Heart left ventricle (tissue), 16 donors: ENCODE data around the gene CGRRF1. TPM values are rescaled to one million over a fixed set of nuclear protein-coding genes. Genes with fewer than 3 reads are reported as not detected.
A peak's percentile ranks its signal among the peaks of the same experiment; 100 is the strongest.

Source experiments
- ATAC-seq, 4 donors: fragments of 200-7000 bp; cut with Tn5 transposase; one replicate each; pipeline ENCODE4 v1.9.1; 2020 to 2022; ENCODE audit warnings: moderate library complexity in 4 of 4, mild to moderate bottlenecking in 3 of 4, moderate number of reproducible peaks in 1 of 4
- DNase-seq, 5 donors: peaks; one replicate each; pipeline ENCODE4 v3.0.0-alpha.2; 2020
- H3K27ac ChIP-seq, 12 donors: fragments of 200-600 bp; sonication (generic) in 4 of 12; one replicate each; pipeline versions ENCODE4 v1.5.0 to v1.8.0; 2016 to 2022; ENCODE audit warnings: mild to moderate bottlenecking in 2 of 12
- H3K27me3 ChIP-seq, 9 donors: fragments of 200-600 bp; sonication (generic) in 2 of 9; one replicate each; pipeline versions ENCODE4 v1.5.1 to v1.8.0; 2016 to 2022; ENCODE audit warnings: mild to moderate bottlenecking in 3 of 9
- H3K36me3 ChIP-seq, 9 donors: fragments of 200-600 bp; sonication (generic) in 2 of 9; one replicate each; pipeline versions ENCODE4 v1.5.0 to v1.8.0; 2018 to 2022; ENCODE audit warnings: mild to moderate bottlenecking in 2 of 9
- H3K4me1 ChIP-seq, 12 donors: fragments of 200-600 bp; sonication (generic) in 4 of 12; one replicate each; pipeline versions ENCODE4 v1.5.0 to v1.8.0; 2016 to 2022; ENCODE audit warnings: mild to moderate bottlenecking in 3 of 12
- H3K4me3 ChIP-seq, 12 donors: fragments of 200-600 bp; sonication (generic) in 4 of 12; one replicate each; pipeline versions ENCODE4 v1.5.0 to v1.8.0; 2017 to 2022; ENCODE audit warnings: mild to moderate bottlenecking in 9 of 12, moderate library complexity in 4 of 12
- H3K9me3 ChIP-seq, 12 donors: fragments of 200-600 bp; sonication (generic) in 4 of 12; one replicate each; pipeline versions ENCODE4 v1.5.0 to v1.8.0; 2016 to 2022; ENCODE audit warnings: mild to moderate bottlenecking in 1 of 12
- CTCF ChIP-seq, 12 donors: fragments of 200-600 bp; sonication (generic) in 4 of 12; IDR thresholded peaks; one replicate each; pipeline versions ENCODE4 v1.5.0 to v1.8.0; 2018 to 2022; ENCODE audit warnings: antibody characterized with exemption in 12 of 12, mild to moderate bottlenecking in 5 of 12
- POLR2A ChIP-seq, 2 donors: fragments of 450-650 bp; IDR thresholded peaks; one replicate each; pipeline ENCODE4 v1.6.1; 2017; ENCODE audit warnings: antibody characterized with exemption in 2 of 2, mild to moderate bottlenecking in 2 of 2, moderate library complexity in 2 of 2
- WGBS, 4 donors: extraction: QIAGEN DNeasy Blood & Tissue Kit in 2 of 4; methylation state at CpG; one replicate each; pipeline versions ENCODE4 v1.1.5 to v1.1.7; 2013 to 2018; 5-methylcytosine and 5-hydroxymethylcytosine counted together
- intact Hi-C, 10 donors: fragments of 100-400 bp; cut with DNase I; formaldehyde crosslinking; loops; one replicate each; pipeline versions ENCODE4 v1.11.1 to v1.14.2; 2022
- polyA plus RNA-seq, 2 donors: library from polyadenylated mRNA; stranded (reverse); fragments of 200-250 nt; gene quantifications; one replicate each; pipeline ENCODE4 v1.2.3, GENCODE V29; 2013
- total RNA-seq, 9 donors: library from RNA; depleted of rRNA in 2 of 9; stranded (reverse); fragments of >200 nt in 2 of 9; fragmentation: NEBNext Ultra II Directional in 3 of 9; extraction: Animal tissue kit (Norgen Biotek cat#: 25700) in 3 of 9; gene quantifications; one replicate each; pipeline versions ENCODE4 v1.1.0 to v1.2.4, GENCODE V29; 2016 to 2023
- donor health status: ischemic (EF 13 %, LVEDD 7.1; RV severe dilation, severe dysfunction).
- donor health status: healthy with polysubstance abuse.
- donor health status: DM: no; HTN: yes; CAD: no.
- donor health status: DM: no; HTN: no; CAD: no.
- donor health status: ischemic (EF 25% LVEDD 6.9; RV normal size, moderate dysfunction).
- donor health status: ischemic (EF 25% LVEDD 5.7; RV mildly dilated, moderate dysfunction).
- donor health status: healthy.
- donor health status: DM: yes; HTN: yes; CAD: no.
- donor health status: ischemic (EF 35%, LVEDD 5.7; RV mildly dilated, moderate dysfunction).
- donor health status: nonischemic (EF 11% LVEDD 7.7; RV severe dilation, severe dysfunction).
- donor health status: DM: yes; HTN: yes; CAD: no.
- donor health status: PGD.
- donor health status: ischemic (EF 29% LVEDD 5.4; RV normal size, mild dysfunction).
- donor health status: nonischemic (EF 23%, LVEDD 6.1; RV moderate dilation, normal function).

CGRRF1 gene
- total and polyA plus RNA-seq, 11 donors, result 10.6 to 28.2 (median 16.6) TPM

GRCh38 chr14:54501480-54501879 lies 8.2 kb upstream of the CGRRF1 start:
- ATAC-seq, result peak in 1 of 4 donors; percentile 33
- Histone ChIP-seq H3K4me3 (no peak overlapping the region), H3K9me3 (no peaks in the 10 kb centered on the region), H3K27me3 (no peaks in the 10 kb centered on the region), H3K36me3 (no peaks in the 10 kb centered on the region), H3K27ac (peak overlapping the region in 1 of 12 donors; percentile 67), H3K4me1 (peaks cover 0 to 29% (median 0%) of the 10 kb centered on the region in 12 donors)
- no peak for TF ChIP-seq POLR2A (IDR thresholded peaks at IDR 0.05)
- TF ChIP-seq CTCF (IDR thresholded peaks at IDR 0.05), result no peak
- intact Hi-C loops, result no loop called here
- DNase-seq, result no peak
- WGBS, 4 donors, result 80 to 98% (median 90%) methylated on average over 3 of the region's 3 CpGs

GRCh38 chr14:54502602-54503001 lies 7.1 kb upstream of the CGRRF1 start:
- WGBS, 4 donors, result 40 to 58% (median 44%) methylated on average over 2 of the region's 2 CpGs

GRCh38 chr14:54503486-54503885 lies 6.2 kb upstream of the CGRRF1 start:
- Histone ChIP-seq H3K36me3 (no peaks in the 10 kb centered on the region), H3K27me3 (no peaks in the 10 kb centered on the region), H3K4me3 (no peak overlapping the region), H3K9me3 (no peaks in the 10 kb centered on the region), H3K27ac (peak overlapping the region in 1 of 12 donors; percentile 67), H3K4me1 (peaks cover 0 to 29% (median 0%) of the 10 kb centered on the region in 12 donors)
- intact Hi-C loops, result no loop called here
- TF ChIP-seq POLR2A (IDR thresholded peaks at IDR 0.05), result no peak
- peak in 8 of 12 donors; percentile 12 to 46 (median 25) for TF ChIP-seq CTCF (IDR thresholded peaks at IDR 0.05)
- 49 to 72% (median 67%) methylated on average over 3 of the region's 3 CpGs for WGBS, 4 donors
- DNase-seq, result no peak
- peak in 3 of 4 donors; percentile 23 to 45 (median 27) for ATAC-seq

More at GRCh38 chr14:54502602-54503001, 7.1 kb upstream of the CGRRF1 start:
- peak in 2 of 4 donors; percentile 10 to 45 for ATAC-seq
- TF ChIP-seq POLR2A (IDR thresholded peaks at IDR 0.05), result no peak
- H3K27me3 ChIP-seq, result no peaks in the 10 kb centered on the region
- H3K9me3 ChIP-seq, result no peaks in the 10 kb centered on the region
- peak overlapping the region in 1 of 12 donors; percentile 67 for H3K27ac ChIP-seq
- H3K36me3 ChIP-seq, result no peaks in the 10 kb centered on the region
- DNase-seq, result no peak
- H3K4me1 ChIP-seq, result peaks cover 0 to 29% (median 0%) of the 10 kb centered on the region in 12 donors
- H3K4me3 ChIP-seq, result no peak overlapping the region
- intact Hi-C loops, result no loop called here

- no peak for DNase-seq
- peaks cover 0 to 17% (median 11%) of the 10 kb centered on the region in 12 donors for H3K9me3 ChIP-seq
These were observed 2.7 kb downstream of the CGRRF1 start for GRCh38 chr14:54512393-54512792.

More at GRCh38 chr14:54512393-54512792, 2.7 kb downstream of the CGRRF1 start:
- H3K4me1 ChIP-seq, result peaks cover 0 to 44% (median 28%) of the 10 kb centered on the region in 12 donors
- intact Hi-C loops, result no loop called here
- H3K27ac ChIP-seq, result no peak overlapping the region
- H3K27me3 ChIP-seq, result no peaks in the 10 kb centered on the region
- TF ChIP-seq POLR2A (IDR thresholded peaks at IDR 0.05) (no peak), CTCF (IDR thresholded peaks at IDR 0.05) (no peak)
- WGBS, 4 donors, result 29 to 77% (median 64%) methylated on average over 1 of the region's 1 CpG
- ATAC-seq, result no peak
- no peak overlapping the region for H3K4me3 ChIP-seq
- H3K36me3 ChIP-seq, result peaks cover 0 to 9% (median 0%) of the 10 kb centered on the region in 9 donors
